Measurements from ENCODE around the gene RBBP4.
"Not testable (repeated sequence)": the region's sequence is repeated elsewhere in the genome, so short reads cannot be mapped to it uniquely, and the experiment has no call there.

RBBP4 gene

GRCh38 chr1:32709476-32709875 lies 58.5 kb downstream of the RBBP4 start:
- DNase-seq (ENCODE audit: low read depth) = no peak
- no peak for TF ChIP-seq CTCF (IDR thresholded peaks at IDR 0.05; ENCODE audit: low read depth, low read length, missing control alignments)
- in situ Hi-C loops (cut with HindIII; ENCODE audit: low sequenced_read_pairs) = no loop called here
- no peak overlapping the region for H3K4me3 ChIP-seq (ENCODE audit: low read depth, low read length)

GRCh38 chr1:32711221-32711620 lies 60.2 kb downstream of the RBBP4 start:
- H3K4me3 ChIP-seq (ENCODE audit: low read depth, low read length); DNase-seq (ENCODE audit: low read depth): not testable (repeated sequence)
- in situ Hi-C loops (cut with HindIII; ENCODE audit: low sequenced_read_pairs) = loop anchor here (5.0 kb wide), 1 partner anchor 71 kb away; no protein-coding TSS in a partner anchor

GRCh38 chr1:32713081-32713480 lies 62.1 kb downstream of the RBBP4 start:
- no peak for TF ChIP-seq CTCF (IDR thresholded peaks at IDR 0.05; ENCODE audit: low read depth, low read length, missing control alignments)
- DNase-seq (ENCODE audit: low read depth) = no peak
- no peak overlapping the region for H3K4me3 ChIP-seq (ENCODE audit: low read depth, low read length)
- in situ Hi-C loops (cut with HindIII; ENCODE audit: low sequenced_read_pairs) = loop anchor here (5.0 kb wide), 1 partner anchor 69 kb away; no protein-coding TSS in a partner anchor

GRCh38 chr1:32714277-32714676 lies 63.3 kb downstream of the RBBP4 start:
- DNase-seq (ENCODE audit: low read depth) = no peak
- in situ Hi-C loops (cut with HindIII; ENCODE audit: low sequenced_read_pairs) = loop anchor here (5.0 kb wide), 1 partner anchor 68 kb away; no protein-coding TSS in a partner anchor
- no peak overlapping the region for H3K4me3 ChIP-seq (ENCODE audit: low read depth, low read length)
- TF ChIP-seq CTCF (IDR thresholded peaks at IDR 0.05; ENCODE audit: low read depth, low read length, missing control alignments) = no peak

GRCh38 chr1:32715901-32716311 lies 64.9 kb downstream of the RBBP4 start:
- no peak for DNase-seq (ENCODE audit: low read depth)
- H3K4me3 ChIP-seq (ENCODE audit: low read depth, low read length) = no peak overlapping the region
- no peak for TF ChIP-seq CTCF (IDR thresholded peaks at IDR 0.05; ENCODE audit: low read depth, low read length, missing control alignments)
- in situ Hi-C loops (cut with HindIII; ENCODE audit: low sequenced_read_pairs) = no loop called here

GRCh38 chr1:32716312-32717148 lies 65.5 kb downstream of the RBBP4 start:
- no peak for DNase-seq (ENCODE audit: low read depth)
- no peak for TF ChIP-seq CTCF (IDR thresholded peaks at IDR 0.05; ENCODE audit: low read depth, low read length, missing control alignments)
- in situ Hi-C loops (cut with HindIII; ENCODE audit: low sequenced_read_pairs) = no loop called here
- H3K4me3 ChIP-seq (ENCODE audit: low read depth, low read length) = no peak overlapping the region

GRCh38 chr1:32717503-32717902 lies 66.5 kb downstream of the RBBP4 start:
- TF ChIP-seq CTCF (IDR thresholded peaks at IDR 0.05; ENCODE audit: low read depth, low read length, missing control alignments) = no peak
- no peak for DNase-seq (ENCODE audit: low read depth)
- no peak overlapping the region for H3K4me3 ChIP-seq (ENCODE audit: low read depth, low read length)
- in situ Hi-C loops (cut with HindIII; ENCODE audit: low sequenced_read_pairs) = no loop called here

All from astrocyte of the cerebellum (primary cell).